SIG-M5 treated with dmso at 0.1 percent for 504 hours (cell line): Measurements from ENCODE around the gene FAM24B.

ENCODE experiments used
- DNase-seq: peaks from one replicate; lab custom pipeline; 2025; ENCODE audit not compliant: unreplicated experiment; lab: John Stamatoyannopoulos, UW

The FAM24B gene

GRCh38 chr10:122828716-122829255, 50.6 kb downstream of the FAM24B start:
- DNase-seq = no peak

GRCh38 chr10:122827302-122827701, 52.1 kb downstream of the FAM24B start:
- no peak for DNase-seq

GRCh38 chr10:122822973-122823690, 56.2 kb downstream of the FAM24B start:
- no peak for DNase-seq

- no peak for DNase-seq
Measured at GRCh38 chr10:122821808-122822207, 57.6 kb downstream of the FAM24B start.

- no peak for DNase-seq
Measured at GRCh38 chr10:122815458-122815857, 63.9 kb downstream of the FAM24B start.

GRCh38 chr10:122814493-122814892, 64.9 kb downstream of the FAM24B start:
- no peak for DNase-seq

- no peak for DNase-seq
Measured at GRCh38 chr10:122812751-122813150, 66.6 kb downstream of the FAM24B start.

- no peak for DNase-seq
Measured at GRCh38 chr10:122802282-122802681, 77.1 kb downstream of the FAM24B start.
